GM18508 (cell line): ENCODE results near the gene PNMT.
"Not testable (repeated sequence)": the region's sequence is repeated elsewhere in the genome, so short reads cannot be mapped to it uniquely, and the experiment has no call there.

Experiments used
- ATAC-seq: cut with Tn5 transposase; IDR thresholded peaks from one replicate; pipeline ENCODE4 v1.9.1; 2021; ENCODE audit warnings: moderate number of reproducible peaks; ENCODE audit not compliant: insufficient read depth, unreplicated experiment

Gene PNMT

GRCh38 chr17:39683295-39683939 lies 15.2 kb downstream of the PNMT start:
- ATAC-seq: no peak

- no peak for ATAC-seq
These were observed 16.3 kb downstream of the PNMT start for GRCh38 chr17:39684369-39685192.

GRCh38 chr17:39687101-39687545 lies 18.9 kb downstream of the PNMT start:
- no peak for ATAC-seq

GRCh38 chr17:39687546-39688474 lies 19.6 kb downstream of the PNMT start, which contains the start of gene PGAP3:
Gene PGAP3, minus strand, starts transcription at chr17:39688057. Its CDS starts 43 bp downstream, at chr17:39688014.
- peak; percentile 71 for ATAC-seq

- ATAC-seq: no peak
These were observed 20.2 kb downstream of the PNMT start for GRCh38 chr17:39688475-39688835.

GRCh38 chr17:39688945-39689344 lies 20.7 kb downstream of the PNMT start:
- ATAC-seq: no peak

GRCh38 chr17:39694593-39694992 lies 26.3 kb downstream of the PNMT start:
- no peak for ATAC-seq

- no peak for ATAC-seq
These were observed 26.8 kb downstream of the PNMT start for GRCh38 chr17:39695089-39695474.

GRCh38 chr17:39696731-39697130 lies 28.5 kb downstream of the PNMT start:
- no peak for ATAC-seq

GRCh38 chr17:39697961-39698360 lies 29.7 kb downstream of the PNMT start:
- no peak for ATAC-seq

GRCh38 chr17:39699157-39699817 lies 31.0 kb downstream of the PNMT start:
- ATAC-seq: not testable (repeated sequence)

- no peak for ATAC-seq
These were observed 31.5 kb downstream of the PNMT start, which contains the start of gene ERBB2 for GRCh38 chr17:39699818-39700147. Gene ERBB2, plus strand, starts transcription at chr17:39700064. Its CDS starts 175 bp downstream, at chr17:39700239.

GRCh38 chr17:39700148-39700987 lies 32.1 kb downstream of the PNMT start:
- ATAC-seq: no peak

- ATAC-seq: no peak
These were observed 32.9 kb downstream of the PNMT start for GRCh38 chr17:39701012-39701783.

- no peak for ATAC-seq
These were observed 33.6 kb downstream of the PNMT start for GRCh38 chr17:39701784-39702422.

GRCh38 chr17:39702901-39703893 lies 34.9 kb downstream of the PNMT start:
- no peak for ATAC-seq

- no peak for ATAC-seq
These were observed 35.7 kb downstream of the PNMT start for GRCh38 chr17:39703913-39704312.
